ENCODE measurements around the gene DTYMK.

DTYMK gene

GRCh38 chr2:241708879-241709278, 22.3 kb upstream of the DTYMK start:
- no peak for DNase-seq (ENCODE audit: low read depth in 3 of 3, low spot score in 1 of 3)

GRCh38 chr2:241706537-241706936, 19.9 kb upstream of the DTYMK start:
- DNase-seq (ENCODE audit: low read depth in 3 of 3, low spot score in 1 of 3), result no peak

- no peak for DNase-seq (ENCODE audit: low read depth in 3 of 3, low spot score in 1 of 3)
Observed at GRCh38 chr2:241703032-241703604, 16.5 kb upstream of the DTYMK start.

- peak; percentile 77 to 86 (median 81) for DNase-seq (ENCODE audit: low read depth in 3 of 3, low spot score in 1 of 3)
Observed at GRCh38 chr2:241702155-241703031, 15.8 kb upstream of the DTYMK start.

- peak; percentile 90 to 98 (median 91) for DNase-seq (ENCODE audit: low read depth in 3 of 3, low spot score in 1 of 3)
Observed at GRCh38 chr2:241701399-241702154, 15.0 kb upstream of the DTYMK start, which contains the start of gene ING5. Gene ING5 (plus strand): TSS chr2:241702039. CDS start chr2:241702066, 27 bp downstream.

- no peak for DNase-seq (ENCODE audit: low read depth in 3 of 3, low spot score in 1 of 3)
Observed at GRCh38 chr2:241701149-241701398, 14.5 kb upstream of the DTYMK start.

GRCh38 chr2:241695651-241696050, 9.0 kb upstream of the DTYMK start:
- no peak for DNase-seq (ENCODE audit: low read depth in 3 of 3, low spot score in 1 of 3)

GRCh38 chr2:241692448-241692847, 5.8 kb upstream of the DTYMK start:
- DNase-seq (ENCODE audit: low read depth in 3 of 3, low spot score in 1 of 3), result no peak

- no peak for DNase-seq (ENCODE audit: low read depth in 3 of 3, low spot score in 1 of 3)
Observed at GRCh38 chr2:241690202-241690717, 3.6 kb upstream of the DTYMK start.

- DNase-seq (ENCODE audit: low read depth in 3 of 3, low spot score in 1 of 3), result peak in 1 of 3 donors; percentile 12
Observed at GRCh38 chr2:241689306-241689705, 2.7 kb upstream of the DTYMK start.

- peak in 1 of 3 donors; percentile 13 for DNase-seq (ENCODE audit: low read depth in 3 of 3, low spot score in 1 of 3)
Observed at GRCh38 chr2:241686324-241686649, 328 bp downstream of the DTYMK start.

- no peak for DNase-seq (ENCODE audit: low read depth in 3 of 3, low spot score in 1 of 3)
Observed at GRCh38 chr2:241680827-241681599, 5.6 kb downstream of the DTYMK start.

- DNase-seq (ENCODE audit: low read depth in 3 of 3, low spot score in 1 of 3), result no peak
Observed at GRCh38 chr2:241680044-241680443, 6.6 kb downstream of the DTYMK start.

GRCh38 chr2:241678784-241679540, 7.7 kb downstream of the DTYMK start:
- DNase-seq (ENCODE audit: low read depth in 3 of 3, low spot score in 1 of 3), result no peak

GRCh38 chr2:241678307-241678706, 8.3 kb downstream of the DTYMK start:
- no peak for DNase-seq (ENCODE audit: low read depth in 3 of 3, low spot score in 1 of 3)

GRCh38 chr2:241677392-241677791, 9.2 kb downstream of the DTYMK start:
- DNase-seq (ENCODE audit: low read depth in 3 of 3, low spot score in 1 of 3), result no peak

GRCh38 chr2:241676665-241677064, 9.9 kb downstream of the DTYMK start:
- no peak for DNase-seq (ENCODE audit: low read depth in 3 of 3, low spot score in 1 of 3)

GRCh38 chr2:241675885-241676284, 10.7 kb downstream of the DTYMK start:
- no peak for DNase-seq (ENCODE audit: low read depth in 3 of 3, low spot score in 1 of 3)

- no peak for DNase-seq (ENCODE audit: low read depth in 3 of 3, low spot score in 1 of 3)
Observed at GRCh38 chr2:241673797-241674725, 12.6 kb downstream of the DTYMK start.
